H7 (cell line): ENCODE data around the gene MYLK3. TPM values are rescaled to one million over a fixed set of nuclear protein-coding genes. Genes with fewer than 3 reads are reported as not detected.

ENCODE experiments used
- DNase-seq: peaks from one replicate; pipeline ENCODE4 v3.0.0; 2012
- H3K27me3 ChIP-seq: 2 replicates; pipeline ENCODE4 v1.6.0; 2011; ENCODE audit warnings: mild to moderate bottlenecking, low read length; ENCODE audit not compliant: control insufficient read depth, insufficient read depth
- H3K36me3 ChIP-seq: replicated peaks from 2 replicates; pipeline ENCODE4 v1.5.1; 2011; ENCODE audit warnings: low read length; ENCODE audit not compliant: control insufficient read depth, insufficient read depth
- H3K4me3 ChIP-seq: 2 replicates; pipeline ENCODE4 v1.5.1; 2011; ENCODE audit warnings: low read depth, mild to moderate bottlenecking, control low read depth, low read length, moderate library complexity; ENCODE audit not compliant: insufficient read depth
- total RNA-seq: library from RNA; depleted of rRNA; stranded (reverse); fragments of >200 nt; shearing (Covaris generic); gene quantifications from 2 replicates; pipeline ENCODE4 v1.2.3, GENCODE V29; 2014

MYLK3 gene
- total RNA-seq, 1 experiment from 2014 or later, result 2.3 TPM

DNA sequence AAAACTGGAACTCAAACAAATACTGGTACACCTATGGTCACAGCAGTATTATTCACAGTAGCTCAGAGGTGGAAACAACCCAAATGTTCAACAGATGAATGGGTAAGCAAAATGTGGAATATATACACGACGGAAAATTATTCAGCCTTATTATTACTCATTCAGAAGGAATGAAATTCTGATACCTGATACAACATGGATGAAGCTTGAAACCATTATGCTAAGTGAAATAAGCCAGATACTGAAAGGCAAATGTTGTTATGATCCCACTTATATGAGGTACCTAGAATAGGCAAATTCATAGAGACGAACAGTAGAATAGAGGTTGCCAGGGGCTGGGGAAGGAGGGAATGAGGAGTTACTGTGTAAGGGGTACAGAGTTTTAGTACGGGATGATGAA is 27.1 kb upstream of the MYLK3 start:
- Histone ChIP-seq H3K36me3 (no peaks in the 10 kb centered on the region), H3K27me3 (no peaks in the 10 kb centered on the region), H3K4me3 (no peak overlapping the region)
- no peak for DNase-seq

DNA sequence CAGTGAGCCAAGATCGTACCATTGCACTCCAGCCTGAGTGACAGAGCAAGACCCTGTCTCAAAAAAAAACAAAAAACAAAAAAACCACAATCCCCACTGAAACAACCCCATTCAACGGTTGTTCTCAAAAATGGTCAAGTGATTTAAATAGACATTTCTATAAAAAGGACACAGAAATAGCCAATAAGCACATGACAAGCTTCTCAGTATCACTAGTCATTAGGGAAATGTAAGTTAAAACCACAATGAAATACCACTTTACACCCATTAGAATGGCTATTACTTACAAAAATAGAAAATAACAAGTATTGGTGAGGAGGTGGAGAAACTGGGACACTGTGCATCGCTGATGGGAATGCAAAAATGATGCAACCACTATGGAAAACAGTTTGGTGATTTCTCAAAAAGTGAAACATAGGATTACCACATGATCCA is 26.6 kb upstream of the MYLK3 start:
- no peaks in the 10 kb centered on the region for H3K27me3 ChIP-seq
- no peaks in the 10 kb centered on the region for H3K36me3 ChIP-seq
- no peak overlapping the region for H3K4me3 ChIP-seq
- DNase-seq, result no peak

DNA sequence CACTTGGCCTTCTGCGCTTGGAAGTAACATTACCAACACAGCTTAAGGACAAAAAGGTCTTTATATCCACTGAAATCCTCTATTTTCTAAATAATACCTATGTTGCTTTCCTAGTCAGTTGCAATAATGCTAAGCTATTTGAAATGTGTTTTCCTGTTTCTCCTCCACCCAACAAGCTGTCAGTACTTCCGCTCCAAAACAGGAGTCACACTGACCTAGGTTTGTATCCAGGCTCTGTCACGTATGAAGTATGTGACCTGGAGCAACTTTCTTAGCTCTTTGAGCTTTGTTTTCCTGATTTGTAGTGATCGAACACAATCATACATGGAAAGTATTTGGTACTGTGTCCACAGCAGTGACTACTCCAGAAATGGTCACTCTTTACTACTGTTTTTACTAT is 24.3 kb upstream of the MYLK3 start:
- no peak overlapping the region for H3K4me3 ChIP-seq
- DNase-seq, result no peak
- H3K36me3 ChIP-seq, result no peaks in the 10 kb centered on the region
- no peaks in the 10 kb centered on the region for H3K27me3 ChIP-seq

DNA sequence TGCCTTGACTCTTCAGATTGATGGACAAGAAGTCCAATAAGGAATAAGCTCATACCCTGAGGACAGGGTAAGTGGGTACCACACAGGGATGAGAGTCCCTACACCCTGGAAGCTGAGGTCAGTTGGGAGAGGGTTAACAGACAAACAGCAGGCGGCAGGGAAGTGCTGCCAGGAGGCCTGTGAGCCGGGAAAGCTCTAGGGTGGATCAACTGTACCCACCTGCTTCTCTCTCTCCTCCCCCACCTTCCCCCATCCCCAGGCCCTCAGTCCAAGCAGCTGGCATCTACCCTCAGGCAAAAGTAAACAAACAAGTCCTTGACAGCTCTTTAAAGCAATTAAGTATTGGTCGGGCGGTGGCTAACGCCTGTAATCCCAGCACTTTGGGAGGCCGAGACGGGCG is 20.7 kb upstream of the MYLK3 start:
- DNase-seq, result no peak
- Histone ChIP-seq H3K36me3 (no peaks in the 10 kb centered on the region), H3K27me3 (no peaks in the 10 kb centered on the region), H3K4me3 (no peak overlapping the region)

DNA sequence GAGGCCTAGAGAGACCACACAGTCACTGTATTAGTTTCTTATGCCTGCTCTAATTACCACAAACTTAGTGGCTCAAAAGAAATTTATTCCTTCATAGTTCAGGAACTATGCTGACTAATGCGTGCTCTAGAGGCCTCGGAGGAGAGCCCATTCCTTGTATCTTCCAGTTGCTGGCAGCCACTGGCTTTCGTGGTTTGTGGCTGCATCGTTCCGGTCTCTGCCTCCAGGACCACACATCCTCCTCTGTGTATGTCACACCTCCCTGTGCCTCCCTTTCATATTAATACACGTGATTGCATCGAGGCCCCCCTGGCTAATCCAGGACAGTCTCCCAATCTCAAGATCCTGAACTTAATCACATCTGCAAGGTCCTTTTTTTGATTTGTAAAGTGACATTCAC is 16.9 kb upstream of the MYLK3 start:
- Histone ChIP-seq H3K36me3 (no peaks in the 10 kb centered on the region), H3K27me3 (no peaks in the 10 kb centered on the region), H3K4me3 (no peak overlapping the region)
- peak; percentile 16 for DNase-seq

DNA sequence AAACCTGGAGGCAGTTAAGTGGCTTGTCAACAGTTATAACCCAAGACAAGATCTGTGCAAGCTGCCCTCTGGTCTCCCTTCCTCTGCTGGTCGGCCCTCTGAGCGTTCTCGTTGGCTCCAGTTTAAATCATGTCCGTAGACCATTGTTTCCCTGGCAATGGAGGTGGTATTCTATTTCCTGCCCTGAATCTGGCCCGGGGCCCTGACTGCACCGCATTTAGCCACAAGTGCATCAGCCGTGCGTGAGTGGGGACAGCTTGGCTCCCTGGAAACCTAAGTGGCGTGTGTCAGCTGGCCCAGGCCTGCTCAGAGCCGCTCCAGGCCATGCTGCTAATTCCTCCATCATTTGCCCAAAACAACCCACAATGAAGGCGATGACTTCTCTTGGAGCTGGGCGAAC is 15.0 kb upstream of the MYLK3 start:
- no peak overlapping the region for H3K4me3 ChIP-seq
- H3K36me3 ChIP-seq, result no peaks in the 10 kb centered on the region
- no peak for DNase-seq
- H3K27me3 ChIP-seq, result no peaks in the 10 kb centered on the region

DNA sequence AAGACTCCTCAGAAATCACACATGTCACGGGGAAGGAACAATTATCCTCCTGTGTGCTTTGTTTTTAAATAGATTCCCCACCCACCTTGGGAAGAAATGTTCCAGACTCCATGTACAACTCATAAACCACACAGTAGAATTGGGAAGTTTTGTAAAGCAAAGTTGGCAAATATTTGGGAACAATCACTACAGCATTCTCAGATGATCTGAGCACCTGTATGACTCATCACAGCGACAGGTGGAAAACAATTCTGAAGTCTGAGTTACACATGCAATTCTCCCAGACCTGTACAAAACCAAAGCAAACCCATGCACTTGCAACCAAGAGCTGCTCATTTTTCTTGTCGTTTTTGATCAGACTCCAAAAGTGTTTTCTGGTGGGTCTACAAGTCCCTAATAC is 14.4 kb upstream of the MYLK3 start:
- no peak for DNase-seq
- H3K4me3 ChIP-seq, result no peak overlapping the region
- H3K27me3 ChIP-seq, result no peaks in the 10 kb centered on the region
- no peaks in the 10 kb centered on the region for H3K36me3 ChIP-seq

DNA sequence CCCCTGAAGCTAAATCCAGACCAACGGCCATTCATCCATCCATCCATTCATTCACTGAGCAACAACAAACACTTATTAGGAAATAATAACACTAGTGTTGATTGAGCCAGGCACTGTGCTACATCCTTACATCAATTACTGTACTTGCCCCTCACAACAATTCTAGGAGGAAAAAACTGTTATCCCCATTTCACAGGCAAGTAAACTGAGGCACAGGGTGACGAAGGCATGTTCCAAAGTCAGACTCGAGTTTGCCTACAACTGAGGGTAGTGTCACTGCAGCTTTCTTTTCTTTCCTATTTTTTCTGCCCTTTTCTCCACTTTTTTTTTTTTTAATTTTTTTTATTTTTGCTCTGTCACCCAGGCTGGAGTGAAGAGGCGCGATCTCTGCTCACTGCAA is 11.2 kb upstream of the MYLK3 start:
- no peak for DNase-seq
- H3K36me3 ChIP-seq, result no peaks in the 10 kb centered on the region
- no peaks in the 10 kb centered on the region for H3K27me3 ChIP-seq
- no peak overlapping the region for H3K4me3 ChIP-seq

DNA sequence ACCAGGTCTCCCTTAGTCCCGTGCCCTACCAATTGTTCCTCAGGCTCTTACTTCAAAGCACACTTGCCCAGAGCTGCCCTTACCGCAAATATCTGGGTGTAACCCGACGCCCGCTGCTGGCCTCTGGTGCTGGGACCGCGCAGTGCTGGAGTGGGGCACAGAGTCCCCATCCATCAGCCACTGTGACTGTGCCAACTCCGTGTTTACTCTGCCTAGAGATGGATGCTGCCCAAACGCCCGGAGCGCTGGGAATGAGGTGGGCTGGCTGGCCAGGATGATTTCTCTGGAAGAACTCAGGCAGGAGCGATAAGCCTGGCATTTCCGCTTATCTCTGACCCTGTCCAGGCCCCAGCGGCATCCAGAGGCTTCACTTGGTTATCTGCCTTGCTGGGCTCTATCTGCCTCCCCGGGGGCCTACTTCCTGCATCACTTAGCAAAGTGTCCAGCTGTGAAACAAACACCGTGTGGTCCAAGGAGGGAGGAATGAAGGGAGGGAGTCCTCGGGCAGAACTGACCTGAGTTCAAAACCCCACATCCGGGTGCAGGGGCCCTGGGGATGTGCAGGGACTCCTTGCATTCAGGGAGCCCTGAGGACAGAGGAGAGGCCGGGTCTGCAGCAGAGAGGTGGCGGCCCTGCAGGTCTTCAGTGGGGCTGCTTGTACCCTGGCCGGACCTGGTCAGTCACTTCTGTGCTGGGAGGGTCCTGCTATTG is 9.4 kb upstream of the MYLK3 start:
- peak; percentile 63 for DNase-seq
- Histone ChIP-seq H3K27me3 (no peaks in the 10 kb centered on the region), H3K4me3 (no peak overlapping the region), H3K36me3 (no peaks in the 10 kb centered on the region)

DNA sequence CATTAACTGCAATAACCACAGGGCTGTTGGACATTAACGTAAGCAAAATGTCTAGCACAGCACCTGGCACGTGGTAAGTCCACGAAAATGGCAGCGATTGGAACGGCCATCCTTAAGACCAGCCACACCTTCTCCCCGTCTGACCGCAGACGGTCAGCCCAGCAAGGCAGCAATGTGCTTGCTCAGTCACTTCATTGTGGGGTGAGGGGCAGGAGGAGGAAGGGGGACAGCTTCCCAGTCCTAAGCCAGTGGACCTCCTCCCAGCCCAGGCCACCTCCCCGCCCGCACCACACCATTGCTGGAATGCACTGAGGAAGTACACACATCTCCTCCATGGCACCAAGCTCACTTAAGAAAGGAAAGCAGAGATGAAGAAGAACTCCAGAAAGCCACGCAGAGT is 8.6 kb upstream of the MYLK3 start:
- H3K36me3 ChIP-seq, result no peaks in the 10 kb centered on the region
- H3K4me3 ChIP-seq, result no peak overlapping the region
- H3K27me3 ChIP-seq, result no peaks in the 10 kb centered on the region
- peak; percentile 25 for DNase-seq

DNA sequence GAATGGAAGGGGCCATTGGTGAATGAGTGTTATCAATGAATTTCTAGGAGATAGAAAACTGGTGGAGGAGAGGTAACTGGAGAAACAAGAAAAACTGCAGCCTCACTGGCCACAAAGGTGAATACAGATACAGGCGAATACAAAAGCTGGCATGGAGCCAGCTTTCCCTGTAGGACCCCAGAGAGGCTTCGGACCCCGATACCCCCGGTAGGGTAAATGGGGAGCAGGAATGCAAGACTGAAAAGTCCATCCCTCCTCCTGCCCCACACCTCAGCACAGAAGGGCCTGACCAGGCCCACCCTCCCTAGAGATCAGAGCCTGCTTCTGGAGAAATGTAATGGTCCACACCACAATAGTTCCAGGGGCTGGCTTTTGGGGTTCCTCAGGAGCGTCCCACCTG is 4.9 kb upstream of the MYLK3 start:
- Histone ChIP-seq H3K36me3 (no peaks in the 10 kb centered on the region), H3K27me3 (no peaks in the 10 kb centered on the region), H3K4me3 (no peak overlapping the region)
- peak; percentile 14 for DNase-seq

DNA sequence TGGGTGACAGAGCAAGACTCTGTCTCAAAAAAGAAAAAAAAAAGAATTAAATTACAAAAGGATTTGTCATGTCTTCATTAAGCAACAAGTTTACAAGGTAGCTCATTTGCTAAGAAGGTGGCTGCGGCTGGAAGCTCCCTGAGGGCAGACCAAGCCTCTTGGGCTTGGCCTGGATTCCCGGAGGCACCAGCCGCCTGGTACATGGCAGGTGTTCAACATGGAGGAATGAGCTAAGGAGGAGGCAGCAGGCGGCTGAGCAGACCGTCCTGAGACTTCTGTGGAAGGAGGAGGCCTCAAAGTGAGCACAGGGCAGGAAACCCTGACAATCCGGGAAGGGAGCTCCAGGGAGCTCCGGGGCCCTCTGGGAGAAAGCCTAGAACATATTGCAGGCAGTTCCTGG is 3.2 kb upstream of the MYLK3 start:
- H3K4me3 ChIP-seq, result no peak overlapping the region
- H3K36me3 ChIP-seq, result no peaks in the 10 kb centered on the region
- no peak for DNase-seq
- no peaks in the 10 kb centered on the region for H3K27me3 ChIP-seq

DNA sequence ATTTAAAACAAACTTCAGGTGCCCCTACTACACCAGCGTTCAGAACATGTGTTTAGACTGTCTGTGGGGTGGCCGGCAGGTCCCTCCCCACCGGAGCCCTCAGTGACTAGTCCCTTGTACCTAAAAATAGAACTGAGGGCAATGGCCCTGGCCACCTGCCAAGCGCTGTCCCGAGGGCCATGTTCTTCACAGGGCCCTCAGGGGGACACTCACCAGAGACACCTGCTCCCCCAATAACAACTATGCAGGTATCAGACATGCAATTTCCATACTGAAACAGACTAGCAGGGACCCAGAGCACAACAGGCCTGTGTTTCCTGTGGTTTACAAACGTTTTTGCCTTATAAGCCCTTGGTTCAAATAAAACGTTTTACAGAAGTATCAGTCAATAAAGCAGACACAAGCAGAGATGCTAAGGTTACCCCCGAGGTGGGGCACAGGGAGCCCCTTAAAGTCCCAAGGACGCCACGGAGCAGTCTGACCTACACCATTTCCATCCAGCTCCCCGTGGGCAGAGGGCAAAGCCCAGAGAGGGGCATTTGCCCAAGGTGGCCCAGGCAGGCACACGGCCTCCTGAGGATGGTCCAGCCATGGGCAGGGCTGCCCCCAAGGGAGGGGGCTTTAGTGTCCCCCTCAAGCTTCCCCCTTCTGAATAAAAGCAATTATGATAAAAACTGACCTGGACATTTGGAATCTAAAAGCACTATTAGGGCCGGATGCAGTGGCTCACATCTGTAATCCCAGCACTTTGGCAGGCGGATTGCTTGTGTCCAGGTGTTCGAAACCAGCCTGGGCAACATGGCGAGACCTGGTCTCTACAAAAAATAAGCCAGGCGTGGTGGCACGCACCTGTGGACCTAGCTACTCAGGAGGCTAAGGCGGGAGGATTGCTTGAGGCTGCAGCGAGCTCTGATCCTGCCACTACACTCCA is 896 bp upstream of the MYLK3 start:
- DNase-seq, result peak; percentile 29
- H3K4me3 ChIP-seq, result no peak overlapping the region
- no peaks in the 10 kb centered on the region for H3K27me3 ChIP-seq
- H3K36me3 ChIP-seq, result no peaks in the 10 kb centered on the region

DNA sequence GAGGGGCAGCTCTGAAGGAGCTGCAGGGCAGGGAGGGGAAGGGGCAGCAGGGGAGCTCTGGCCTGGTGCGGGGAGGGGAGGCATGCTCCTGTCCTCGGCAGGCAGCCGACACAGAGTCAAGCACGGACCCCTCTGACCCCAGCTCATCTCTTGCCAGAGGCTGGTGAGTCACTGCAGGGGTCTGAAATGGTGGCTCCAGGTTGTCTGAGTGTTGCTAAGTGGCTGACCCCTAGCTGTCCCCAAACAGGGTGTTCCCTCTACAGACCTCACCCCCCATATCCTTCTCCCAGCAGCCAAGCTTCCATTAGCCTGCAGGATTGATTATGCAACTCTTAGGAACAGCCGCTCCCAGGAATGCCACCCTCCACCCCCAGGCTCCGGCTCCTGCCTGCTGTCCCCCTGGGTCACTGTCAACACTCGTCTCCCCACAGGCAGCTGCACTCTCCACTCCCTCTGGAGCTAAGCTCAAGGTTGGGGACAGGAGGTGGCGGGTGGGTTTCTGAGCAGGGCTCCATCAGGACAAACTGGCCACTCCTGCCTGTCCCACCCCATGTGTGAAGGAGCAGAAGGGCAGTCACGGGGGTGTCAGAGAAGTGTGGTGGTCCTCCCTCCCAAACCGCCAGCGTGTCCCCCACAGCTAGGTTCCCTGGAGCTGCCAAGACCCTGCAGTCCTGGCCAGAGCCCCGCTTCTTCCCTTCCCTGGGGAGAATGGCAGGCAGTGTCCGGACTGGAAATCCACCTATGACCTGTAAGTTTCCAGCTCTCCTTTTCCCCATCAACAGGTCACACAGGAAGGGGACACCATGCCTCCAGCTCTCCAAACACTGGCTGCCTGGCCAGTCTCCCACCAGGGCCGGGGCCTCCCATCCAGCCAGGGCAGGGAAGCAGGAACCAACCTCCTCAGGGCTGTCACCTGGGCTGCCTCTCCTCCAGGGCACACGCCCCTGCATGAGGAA is 1.0 kb downstream of the MYLK3 start:
- peak; percentile 55 for DNase-seq
- Histone ChIP-seq H3K4me3 (no peak overlapping the region), H3K36me3 (no peaks in the 10 kb centered on the region), H3K27me3 (no peaks in the 10 kb centered on the region)
